B cell (primary cell): ENCODE measurements around the gene MTRF1. TPM values are rescaled to one million over a fixed set of nuclear protein-coding genes. Genes with fewer than 3 reads are reported as not detected.

Experiments
- ATAC-seq: fragments of 200-7000 bp; cut with Tn5 transposase; one replicate; pipeline ENCODE4 v1.10.0; 2021; ENCODE audit warnings: low read depth, mild to moderate bottlenecking, moderate number of reproducible peaks, moderate library complexity
- CTCF ChIA-PET: fragments of 350-600 bp; sonication (Branson Sonifier 250); formaldehyde crosslinking; loops from one replicate; lab custom pipeline; 2021; ENCODE audit warnings: antibody characterized with exemption, inconsistent platforms; lab: Charles Lee
- POLR2A ChIA-PET: fragments of 350-600 bp; sonication (Branson Sonifier 250); formaldehyde crosslinking; loops from one replicate; lab custom pipeline; 2021; ENCODE audit warnings: antibody characterized with exemption; lab: Charles Lee
- DNase-seq: peaks from one replicate; pipeline ENCODE4 v3.0.0; 2013
- H2AFZ ChIP-seq: 2 replicates; pipeline ENCODE4 v1.6.1; 2012; ENCODE audit warnings: mild to moderate bottlenecking, low read depth, low read length; ENCODE audit not compliant: insufficient read depth, poor library complexity, severe bottlenecking
- H3K27ac ChIP-seq, 2 donors: 1 replicate in 1 of 2; 2 replicates in 1 of 2; pipeline ENCODE4 v1.5.1; 2012 to 2013; ENCODE audit warnings: low read length in 2 of 2, mild to moderate bottlenecking in 2 of 2, moderate library complexity in 1 of 2
- H3K27me3 ChIP-seq, 4 experiments: fragments of 200-600 bp in 1 of 4; sonication (generic) in 1 of 4; replicated peaks in 1 of 4; 1 replicate in 2 of 4; 2 replicates in 2 of 4; pipeline versions ENCODE4 v1.6.1 to v1.7.0; 2013 to 2016; ENCODE audit warnings: low read length in 3 of 4, mild to moderate bottlenecking in 2 of 4, mixed read lengths in 1 of 4, moderate library complexity in 1 of 4; ENCODE audit not compliant: insufficient read depth in 4 of 4, control insufficient read depth in 3 of 4; ENCODE audit errors: control extremely low read depth in 1 of 4
- H3K36me3 ChIP-seq, 2 experiments: replicated peaks in 1 of 2; 1 replicate in 1 of 2; 2 replicates in 1 of 2; pipeline versions ENCODE4 v1.6.1 to v1.7.1; 2013; ENCODE audit warnings: low read length in 1 of 2; ENCODE audit not compliant: insufficient read depth in 2 of 2, control insufficient read depth in 1 of 2; ENCODE audit errors: control extremely low read depth in 1 of 2, extremely low read depth in 1 of 2
- H3K4me1 ChIP-seq, 2 donors: fragments of 200-600 bp in 1 of 2; sonication (generic) in 1 of 2; 1 replicate in 1 of 2; 2 replicates in 1 of 2; pipeline versions ENCODE4 v1.5.1 to v1.6.1; 2013 to 2017; ENCODE audit warnings: low read length in 2 of 2; ENCODE audit not compliant: control insufficient read depth in 2 of 2, insufficient read depth in 2 of 2
- H3K4me2 ChIP-seq: replicated peaks from 2 replicates; pipeline ENCODE3; 2012; ENCODE audit warnings: mild to moderate bottlenecking, low read depth, low read length; ENCODE audit not compliant: poor library complexity, severe bottlenecking
- H3K4me3 ChIP-seq, 5 experiments: fragments of 200-600 bp in 1 of 5; sonication (generic) in 1 of 5; 1 replicate in 3 of 5; 2 replicates in 2 of 5; pipeline versions ENCODE4 v1.5.1 to v1.7.0; 2011 to 2016; ENCODE audit warnings: low read length in 4 of 5, mild to moderate bottlenecking in 4 of 5, low read depth in 2 of 5, control low read depth in 1 of 5, moderate library complexity in 1 of 5; ENCODE audit not compliant: insufficient read depth in 1 of 5; ENCODE audit errors: control extremely low read depth in 1 of 5, extremely low read depth in 1 of 5
- H3K79me2 ChIP-seq: fragments of 200-600 bp; sonication (generic); one replicate; pipeline ENCODE4 v1.6.0; 2016; ENCODE audit warnings: low read length; ENCODE audit not compliant: control insufficient read depth, insufficient read depth
- H3K9ac ChIP-seq: fragments of 200-600 bp; sonication (generic); 2 replicates; pipeline ENCODE4 v1.6.1; 2017; ENCODE audit warnings: mild to moderate bottlenecking, low read length, moderate library complexity
- H3K9me3 ChIP-seq, 3 donors: one replicate each; pipeline versions ENCODE4 v1.6.1 to v1.7.1; 2013; ENCODE audit warnings: low read length in 2 of 3; ENCODE audit not compliant: control insufficient read depth in 2 of 3, insufficient read depth in 1 of 3; ENCODE audit errors: control extremely low read depth in 1 of 3
- H4K20me1 ChIP-seq: 2 replicates; pipeline ENCODE4 v1.6.0; 2012; ENCODE audit warnings: mild to moderate bottlenecking, low read length; ENCODE audit not compliant: insufficient read depth, control insufficient read depth, poor library complexity, severe bottlenecking
- H3K27ac Mint-ChIP-seq: one replicate; pipeline ENCODE4 v1.8.0; 2021; ENCODE audit warnings: mixed read lengths
- H3K27me3 Mint-ChIP-seq: one replicate; pipeline ENCODE4 v1.8.0; 2021; ENCODE audit warnings: mixed read lengths
- H3K4me1 Mint-ChIP-seq: one replicate; pipeline ENCODE4 v1.8.0; 2021; ENCODE audit warnings: mixed read lengths
- H3K4me3 Mint-ChIP-seq: one replicate; pipeline ENCODE4 v1.8.0; 2021; ENCODE audit warnings: mixed read lengths
- H3K9me3 Mint-ChIP-seq: one replicate; pipeline ENCODE4 v1.8.0; 2022; ENCODE audit warnings: mixed read lengths; ENCODE audit not compliant: insufficient read depth
- EZH2 ChIP-seq: IDR thresholded peaks from 2 replicates; pipeline ENCODE4 v1.6.1; 2012; ENCODE audit warnings: borderline replicate concordance, low read depth, mild to moderate bottlenecking, moderate library complexity, low read length; ENCODE audit not compliant: insufficient read depth, poor library complexity, severe bottlenecking
- WGBS: methylation state at CpG from one replicate; pipeline ENCODE4 v1.1.5; 2013; ENCODE audit warnings: missing lambda C conversion rate; ENCODE audit not compliant: insufficient coverage; 5-methylcytosine and 5-hydroxymethylcytosine counted together
- intact Hi-C: fragments of 100-400 bp; cut with micrococcal nuclease; formaldehyde crosslinking; loops from one replicate; pipeline ENCODE4 v1.10.0; 2022
- polyA plus RNA-seq: library from polyadenylated mRNA; depleted of rRNA; stranded (reverse); fragments of >200 nt; gene quantifications from 2 replicates; pipeline ENCODE4 v1.2.3, GENCODE V29; 2012
- total RNA-seq, 2 donors: library from RNA; stranded (reverse); fragments of 120-200 nt in 1 of 2; gene quantifications; 1 replicate in 1 of 2; 2 replicates in 1 of 2; pipeline versions ENCODE4 v1.2.3 to v1.2.4, GENCODE V29; 2013 to 2022
- TF ChIP-seq, protein P1 (sequence below): fragments of 200-600 bp; IDR thresholded peaks from one replicate; pipeline ENCODE4 v1.8.0; 2022; ENCODE audit warnings: antibody characterized with exemption, mild to moderate bottlenecking

Gene MTRF1
- total and polyA plus RNA-seq, 2 donors (not counting 1 experiment from before 2014, with no cell fraction given) = 24.4 to 36.0 TPM

DNA sequence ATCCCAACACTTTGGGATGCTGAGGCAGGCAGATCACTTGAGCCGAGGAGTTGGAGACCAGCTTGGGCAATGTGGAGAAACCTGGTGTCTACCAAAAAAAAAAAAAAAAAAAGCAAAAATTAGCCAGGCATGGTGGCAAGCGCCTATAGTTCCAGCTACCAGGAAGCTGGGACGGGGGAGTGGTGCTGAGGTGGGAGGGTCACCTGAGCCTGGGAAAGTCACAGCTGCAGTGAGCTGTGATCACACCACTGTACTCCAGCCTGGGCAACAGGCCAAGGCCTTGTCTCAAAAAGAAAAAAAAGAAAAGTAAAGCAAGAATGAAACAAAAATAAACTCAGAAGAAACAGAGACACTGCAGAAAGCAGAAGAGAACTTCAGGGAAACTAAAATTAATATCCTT lies 31.6 kb downstream of the MTRF1 start:
- H3K27me3 ChIP-seq = no peaks in the 10 kb centered on the region
- no peak overlapping the region for H3K27ac ChIP-seq
- H2AFZ ChIP-seq = no peak overlapping the region
- 100% methylated on average over 2 of the region's 3 CpGs for WGBS
- H3K9me3 ChIP-seq = no peaks in the 10 kb centered on the region
- Mint-ChIP-seq H3K9me3 (no peaks in the 10 kb centered on the region), H3K4me3 (no peak overlapping the region), H3K4me1 (peaks cover 13% of the 10 kb centered on the region), H3K27ac (no peak overlapping the region), H3K27me3 (no peaks in the 10 kb centered on the region)
- no peak overlapping the region for H3K9ac ChIP-seq
- ChIA-PET POLR2A (no interaction called here), CTCF (interaction anchor here (0.6 to 2.4 kb wide), 2 partner anchors 9 to 1203 kb away, joined by 3 to 17 read pairs; no protein-coding TSS in a partner anchor)
- peaks cover 0 to 5% of the 10 kb centered on the region in 2 donors for H3K4me1 ChIP-seq
- H3K4me3 ChIP-seq = no peak overlapping the region
- ATAC-seq (no peak), DNase-seq (no peak)
- H4K20me1 ChIP-seq = no peaks in the 10 kb centered on the region
- no peaks in the 10 kb centered on the region for H3K79me2 ChIP-seq
- H3K4me2 ChIP-seq = no peak overlapping the region
- TF ChIP-seq, protein P1, sequence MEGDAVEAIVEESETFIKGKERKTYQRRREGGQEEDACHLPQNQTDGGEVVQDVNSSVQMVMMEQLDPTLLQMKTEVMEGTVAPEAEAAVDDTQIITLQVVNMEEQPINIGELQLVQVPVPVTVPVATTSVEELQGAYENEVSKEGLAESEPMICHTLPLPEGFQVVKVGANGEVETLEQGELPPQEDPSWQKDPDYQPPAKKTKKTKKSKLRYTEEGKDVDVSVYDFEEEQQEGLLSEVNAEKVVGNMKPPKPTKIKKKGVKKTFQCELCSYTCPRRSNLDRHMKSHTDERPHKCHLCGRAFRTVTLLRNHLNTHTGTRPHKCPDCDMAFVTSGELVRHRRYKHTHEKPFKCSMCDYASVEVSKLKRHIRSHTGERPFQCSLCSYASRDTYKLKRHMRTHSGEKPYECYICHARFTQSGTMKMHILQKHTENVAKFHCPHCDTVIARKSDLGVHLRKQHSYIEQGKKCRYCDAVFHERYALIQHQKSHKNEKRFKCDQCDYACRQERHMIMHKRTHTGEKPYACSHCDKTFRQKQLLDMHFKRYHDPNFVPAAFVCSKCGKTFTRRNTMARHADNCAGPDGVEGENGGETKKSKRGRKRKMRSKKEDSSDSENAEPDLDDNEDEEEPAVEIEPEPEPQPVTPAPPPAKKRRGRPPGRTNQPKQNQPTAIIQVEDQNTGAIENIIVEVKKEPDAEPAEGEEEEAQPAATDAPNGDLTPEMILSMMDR = no peak
- no peak for TF ChIP-seq EZH2
- intact Hi-C loops = no loop called here
- peaks cover 3 to 14% of the 10 kb centered on the region in 2 experiments for H3K36me3 ChIP-seq

DNA sequence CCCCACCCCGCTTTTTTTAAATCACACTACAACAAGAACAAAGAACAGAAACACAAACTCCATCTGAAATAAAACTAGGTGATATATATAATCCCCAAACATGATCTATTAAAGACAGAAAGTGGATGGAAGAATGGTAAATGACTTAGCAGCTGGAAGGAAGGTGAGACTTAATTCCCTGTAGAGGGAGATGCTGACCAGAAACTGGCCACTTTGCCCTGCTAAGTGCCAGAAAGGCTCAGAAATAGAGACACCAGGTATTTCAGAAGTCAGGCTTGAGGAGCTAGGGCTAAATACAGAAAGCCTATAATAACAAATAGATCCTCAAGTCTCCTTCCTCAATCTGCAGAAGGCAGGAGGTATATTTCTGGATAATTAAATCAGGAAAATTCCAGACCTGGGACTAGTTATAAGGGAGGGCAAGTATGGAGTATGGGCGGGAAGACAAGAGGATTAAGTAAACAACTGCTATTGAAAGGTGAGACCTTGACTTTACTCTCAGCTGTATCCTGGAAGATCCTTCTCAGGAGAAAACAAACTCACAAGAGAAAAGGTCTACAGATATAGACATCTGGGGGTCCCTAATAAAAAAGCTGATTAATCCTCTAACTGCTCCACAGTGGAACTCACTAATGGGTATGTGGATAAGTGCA lies 32.2 kb downstream of the MTRF1 start:
- POLR2A ChIA-PET = no interaction called here
- H3K27ac Mint-ChIP-seq = no peak overlapping the region
- Histone ChIP-seq H3K9ac (no peak overlapping the region), H3K36me3 (peaks cover 3 to 17% of the 10 kb centered on the region in 2 experiments), H4K20me1 (no peaks in the 10 kb centered on the region), H3K4me2 (no peak overlapping the region), H3K27ac (no peak overlapping the region), H2AFZ (no peak overlapping the region), H3K4me3 (no peak overlapping the region), H3K27me3 (no peaks in the 10 kb centered on the region), H3K9me3 (no peaks in the 10 kb centered on the region), H3K79me2 (no peaks in the 10 kb centered on the region), H3K4me1 (peaks cover 0 to 5% of the 10 kb centered on the region in 2 donors)
- TF ChIP-seq EZH2 = no peak
- TF ChIP-seq, protein P1 = no peak
- no peaks in the 10 kb centered on the region for H3K27me3 Mint-ChIP-seq
- no peak for ATAC-seq
- intact Hi-C loops = no loop called here
- CTCF ChIA-PET = interaction anchor here (2.4 kb wide), 1 partner anchor 9 kb away, joined by 17 read pairs; no protein-coding TSS in a partner anchor
- WGBS = no CpG with 5 or more reads among the region's 2 CpGs
- no peak overlapping the region for H3K4me3 Mint-ChIP-seq
- no peak for DNase-seq
- H3K4me1 Mint-ChIP-seq = peaks cover 13% of the 10 kb centered on the region
- H3K9me3 Mint-ChIP-seq = no peaks in the 10 kb centered on the region
